CD4-positive, alpha-beta T cell treated with Interleukin-6 for 4 hours (primary cell): Measurements from ENCODE around the gene POLR3H.
A peak's percentile ranks its signal among the peaks of the same experiment; 100 is the strongest.
"Not testable (repeated sequence)": the region's sequence is repeated elsewhere in the genome, so short reads cannot be mapped to it uniquely, and the experiment has no call there.

Experiments
- DNase-seq: peaks from one replicate; pipeline ENCODE4 v3.0.0-alpha.2; 2020; ENCODE audit warnings: mixed read lengths

The POLR3H gene, protein sequence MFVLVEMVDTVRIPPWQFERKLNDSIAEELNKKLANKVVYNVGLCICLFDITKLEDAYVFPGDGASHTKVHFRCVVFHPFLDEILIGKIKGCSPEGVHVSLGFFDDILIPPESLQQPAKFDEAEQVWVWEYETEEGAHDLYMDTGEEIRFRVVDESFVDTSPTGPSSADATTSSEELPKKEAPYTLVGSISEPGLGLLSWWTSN

GRCh38 chr22:41543854-41544670 is at the start of gene POLR3H:
Gene POLR3H, minus strand, starts transcription at chr22:41544470. Its CDS starts 369 bp downstream, at chr22:41544101.
- peak; percentile 99 for DNase-seq

DNA sequence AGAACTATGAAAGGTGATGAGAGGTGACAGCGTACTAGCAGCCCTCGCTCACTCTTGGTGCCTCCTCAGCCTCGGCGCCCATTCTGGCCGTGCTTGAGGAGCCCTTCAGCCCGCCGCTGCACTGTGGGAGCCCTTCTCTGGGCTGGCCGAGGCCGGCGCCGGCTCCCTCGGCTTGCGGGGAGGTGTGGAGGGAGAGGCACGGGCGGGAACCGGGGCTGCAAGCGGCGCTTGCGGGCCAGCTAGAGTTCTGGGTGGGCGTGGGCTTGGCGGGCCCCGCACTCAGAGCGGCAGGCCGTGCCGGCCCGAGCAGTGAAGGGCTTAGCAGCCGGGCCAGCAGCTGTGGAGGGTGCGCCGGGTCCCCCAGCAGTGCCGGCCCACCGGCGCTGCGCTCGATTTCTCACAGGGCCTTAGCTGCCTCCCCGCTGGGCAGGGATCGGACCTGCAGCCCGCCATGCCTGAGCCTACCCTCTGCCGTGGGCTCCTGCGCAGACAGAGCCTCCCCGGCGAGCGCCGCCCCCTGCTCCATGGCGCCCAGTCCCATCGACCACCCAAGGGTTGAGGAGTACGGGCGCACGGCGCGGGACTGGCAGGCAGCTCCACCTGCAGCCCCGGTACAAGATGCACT is 49.2 kb upstream of the POLR3H start:
- not testable (repeated sequence) for DNase-seq

DNA sequence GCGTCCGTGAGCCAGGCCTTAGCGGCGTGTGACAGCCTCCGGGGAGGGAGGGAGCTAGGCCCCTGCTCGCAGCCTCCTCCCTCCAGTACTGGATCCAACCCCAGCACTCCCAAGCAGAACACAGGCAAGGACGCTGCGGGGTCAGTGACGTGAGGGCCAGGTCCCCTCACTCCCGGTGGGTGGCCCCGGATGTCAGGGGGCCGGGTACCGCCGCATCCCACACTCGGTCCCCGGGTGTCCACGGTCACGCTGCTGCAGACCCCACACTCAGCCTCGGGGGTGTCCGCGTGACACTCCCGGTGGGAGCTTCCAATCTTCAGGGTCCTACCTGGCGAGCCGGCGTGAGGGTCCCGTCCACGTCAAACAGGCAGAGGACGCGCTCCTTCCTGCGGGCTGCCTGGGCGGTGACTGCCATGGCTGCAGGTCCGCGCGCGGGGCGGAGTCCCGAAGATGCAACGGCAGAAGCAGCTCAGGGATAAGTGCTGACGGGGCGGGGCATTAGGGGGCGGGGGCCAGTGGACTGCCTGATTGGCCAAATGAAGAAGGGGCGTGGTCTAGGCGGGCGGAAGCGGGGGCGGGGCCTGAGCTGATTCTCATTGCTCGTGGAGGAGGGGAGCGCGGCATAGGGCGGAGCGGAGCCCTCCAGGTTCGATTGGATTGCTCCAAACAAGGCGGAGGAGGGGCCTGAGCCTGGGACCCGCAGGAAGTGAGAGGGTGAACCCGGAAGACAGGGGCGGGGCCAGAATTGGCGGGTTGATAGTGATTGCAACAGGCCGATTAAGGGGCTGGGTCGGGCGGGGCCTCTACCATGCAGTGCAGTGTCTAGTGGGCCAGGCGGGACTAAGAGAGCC is 45.3 kb upstream of the POLR3H start, which contains the start of gene PMM1:
Gene PMM1 (minus strand): TSS at position 450 of the 851 bp plus-strand sequence. CDS start 35 bp downstream, at position 415.
- peak; percentile 100 for DNase-seq

DNA sequence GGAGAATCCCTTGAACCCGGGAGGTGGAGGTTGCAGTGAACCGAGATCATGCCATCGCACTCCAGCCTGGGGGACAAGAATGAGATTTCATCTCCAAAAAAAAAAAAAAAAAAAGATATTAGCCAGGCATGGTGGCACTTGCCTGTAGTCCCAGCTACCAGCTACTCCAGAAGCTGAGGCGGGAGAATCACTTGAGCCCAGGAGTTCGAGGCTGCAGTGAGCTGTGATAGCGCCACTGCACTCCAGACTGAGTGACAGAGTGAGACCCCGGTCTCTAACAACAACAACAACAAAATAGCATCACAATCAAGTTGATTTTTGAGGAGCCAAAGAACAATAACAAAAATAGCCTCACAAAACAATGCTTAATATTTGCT is 43.1 kb upstream of the POLR3H start:
- DNase-seq: no peak

GRCh38 chr22:41585898-41586297 is 41.6 kb upstream of the POLR3H start:
- no peak for DNase-seq

GRCh38 chr22:41584881-41585280 is 40.6 kb upstream of the POLR3H start:
- no peak for DNase-seq

DNA sequence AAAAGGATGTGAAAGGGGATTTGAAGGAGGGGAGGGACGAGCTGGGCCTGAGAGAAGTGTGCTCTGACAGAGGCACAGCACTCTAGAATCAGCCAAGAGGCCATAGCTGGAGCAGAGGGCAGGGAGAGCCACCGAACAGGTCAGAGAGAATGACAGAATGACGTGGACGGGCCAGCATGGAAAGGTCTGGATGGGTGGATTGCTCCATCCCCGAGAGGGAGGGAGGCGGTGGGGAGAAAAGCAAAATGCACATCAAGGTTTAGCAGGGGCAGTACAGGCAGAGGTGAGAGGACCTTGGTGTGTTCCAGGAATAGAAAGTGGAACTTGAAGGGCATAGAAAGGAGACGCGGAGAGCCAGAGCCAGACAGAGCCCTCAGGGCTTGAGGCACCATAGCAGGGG is 38.4 kb upstream of the POLR3H start:
- no peak for DNase-seq

DNA sequence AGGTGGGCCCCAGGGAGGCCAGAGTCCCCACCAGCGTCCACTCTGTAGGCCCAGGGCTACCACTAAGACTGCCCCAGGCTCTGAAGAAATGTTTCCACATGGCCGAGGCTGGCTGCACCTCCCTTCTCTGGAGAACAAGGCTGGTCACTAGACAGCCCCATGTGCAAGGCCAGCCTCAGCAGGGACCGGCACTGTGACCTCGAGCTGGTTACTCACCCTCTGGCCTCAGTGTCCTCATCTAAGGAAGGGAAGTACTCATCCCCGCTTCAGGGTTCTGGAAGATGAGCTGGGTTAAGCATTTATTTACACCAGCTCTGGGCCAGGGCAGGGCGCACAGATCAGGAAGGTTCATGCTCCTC is 35.7 kb upstream of the POLR3H start:
- no peak for DNase-seq

DNA sequence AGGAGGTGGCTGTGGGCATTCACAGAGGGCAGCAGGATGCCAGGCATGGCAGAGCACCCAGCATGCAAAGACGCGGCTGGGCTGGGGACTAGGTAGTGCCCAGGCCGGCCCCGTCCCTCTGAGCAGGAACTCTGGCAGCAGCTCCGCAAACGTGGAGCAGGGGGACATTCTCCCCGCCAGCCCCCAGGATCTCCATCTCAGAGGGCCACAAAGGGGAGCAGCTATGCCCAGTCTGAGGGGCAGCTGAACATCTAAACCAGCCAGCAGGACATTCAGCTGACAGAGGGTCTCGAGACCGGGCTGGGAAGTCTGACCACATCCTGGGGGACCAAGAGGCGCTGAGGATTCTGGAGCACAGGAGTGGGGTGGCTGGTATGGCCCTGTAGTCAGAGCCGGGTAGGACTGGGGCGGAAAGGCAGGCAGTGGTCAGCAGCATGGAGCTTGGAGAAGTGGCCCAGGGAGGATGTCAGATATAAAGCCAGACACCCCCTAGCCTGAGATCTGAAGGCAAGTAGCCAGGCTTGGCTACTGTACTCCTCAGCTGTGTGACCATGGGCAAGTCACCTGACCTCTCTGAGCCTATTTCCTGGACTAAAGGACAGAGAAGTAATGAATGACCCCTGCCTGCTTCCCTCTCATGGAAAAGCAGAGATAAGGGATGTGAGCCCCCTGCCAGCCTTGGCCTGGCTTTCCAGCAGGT is 35.2 kb upstream of the POLR3H start:
- no peak for DNase-seq

GRCh38 chr22:41578818-41579217 is 34.5 kb upstream of the POLR3H start:
- no peak for DNase-seq

DNA sequence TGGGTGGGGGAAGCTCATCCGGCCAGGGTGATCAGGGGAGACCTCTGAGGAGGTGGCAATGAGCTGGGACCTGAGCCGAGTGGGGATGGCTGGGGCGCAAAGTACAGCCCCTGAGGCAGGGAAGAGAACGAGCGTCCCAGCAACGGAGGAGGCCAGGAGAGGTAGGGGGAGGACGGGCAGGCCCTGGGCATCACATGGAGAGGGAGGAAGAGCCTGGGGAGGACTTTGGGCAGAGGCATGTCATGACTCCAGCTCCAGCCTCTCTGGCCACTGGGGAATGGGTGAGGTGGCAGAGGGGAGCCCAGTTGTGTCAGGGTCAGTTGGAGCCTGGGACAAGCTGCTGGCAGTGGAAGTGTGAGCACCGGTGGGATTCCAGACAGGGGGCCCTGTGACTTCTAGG is 33.8 kb upstream of the POLR3H start:
- DNase-seq: no peak

DNA sequence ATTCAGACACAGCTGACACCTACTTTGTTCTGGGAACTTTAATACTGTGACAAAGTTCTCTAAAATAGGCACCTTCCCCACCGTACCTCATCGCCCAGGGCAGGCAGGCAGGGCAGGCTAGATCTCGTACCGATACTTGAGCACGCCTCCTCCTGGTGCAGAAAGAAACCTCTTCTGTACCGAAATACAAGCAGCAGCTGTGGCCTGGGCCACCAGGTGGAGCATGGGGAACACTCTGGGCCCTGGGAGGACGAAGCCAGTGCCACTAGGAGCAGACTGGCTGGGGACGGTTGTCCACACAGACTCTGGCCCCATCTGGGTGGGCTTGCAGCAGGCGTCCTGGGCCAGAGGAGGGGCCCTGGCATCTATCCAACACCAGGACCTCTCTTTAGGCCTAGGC is 32.6 kb upstream of the POLR3H start:
- peak; percentile 44 for DNase-seq

GRCh38 chr22:41575533-41575932 is 31.3 kb upstream of the POLR3H start:
- DNase-seq: no peak

DNA sequence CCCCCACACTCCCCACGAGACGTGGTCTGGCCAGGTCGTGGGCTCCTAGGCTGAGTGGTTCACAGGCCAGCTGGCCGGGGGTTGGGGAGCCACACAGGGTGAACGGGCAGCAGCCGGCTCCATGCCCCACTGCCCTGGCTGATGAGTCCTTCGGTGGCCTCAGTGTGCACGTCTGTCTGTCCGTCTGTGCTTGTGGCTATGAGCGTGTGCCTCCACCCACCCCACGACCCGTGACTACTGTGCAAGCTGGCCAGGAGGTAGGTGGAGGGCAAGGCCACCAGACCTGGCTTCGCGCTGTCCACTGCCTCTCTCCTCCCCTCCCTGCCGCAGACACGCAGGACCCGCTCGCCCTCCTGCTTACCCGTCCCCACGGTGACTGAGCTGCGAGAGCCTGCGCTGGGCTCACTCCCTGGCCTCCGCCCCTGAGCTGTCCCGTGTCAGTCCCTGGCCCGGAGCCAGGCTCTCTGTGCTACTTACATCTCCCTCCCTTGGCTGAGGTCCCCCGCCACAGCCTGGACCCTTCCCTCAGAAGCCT is 30.6 kb upstream of the POLR3H start:
- no peak for DNase-seq

- DNase-seq: no peak
Measured at GRCh38 chr22:41573677-41574076, 29.4 kb upstream of the POLR3H start.

- not testable (repeated sequence) for DNase-seq
Measured at GRCh38 chr22:41572305-41572704, 28.0 kb upstream of the POLR3H start.

DNA sequence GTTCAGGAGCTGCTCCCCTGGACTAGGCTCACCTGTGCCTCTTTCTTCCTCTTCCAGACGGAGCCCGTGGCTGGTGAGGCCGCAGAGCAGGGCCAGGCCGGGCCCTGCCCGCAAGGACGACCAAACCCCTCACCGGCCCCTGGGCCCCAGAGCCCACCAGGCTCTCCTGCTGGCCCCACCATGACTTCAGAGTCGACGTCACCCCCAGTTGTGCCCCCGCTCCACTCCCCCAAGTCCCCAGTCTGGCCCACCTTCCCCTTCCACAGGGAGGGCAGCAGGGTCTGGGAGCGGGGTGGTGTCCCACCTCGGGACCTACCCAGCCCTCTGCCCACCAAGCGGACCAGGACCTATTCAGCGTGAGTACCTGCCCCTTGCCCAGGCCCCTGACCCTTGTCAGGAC is 27.5 kb upstream of the POLR3H start:
- no peak for DNase-seq

DNA sequence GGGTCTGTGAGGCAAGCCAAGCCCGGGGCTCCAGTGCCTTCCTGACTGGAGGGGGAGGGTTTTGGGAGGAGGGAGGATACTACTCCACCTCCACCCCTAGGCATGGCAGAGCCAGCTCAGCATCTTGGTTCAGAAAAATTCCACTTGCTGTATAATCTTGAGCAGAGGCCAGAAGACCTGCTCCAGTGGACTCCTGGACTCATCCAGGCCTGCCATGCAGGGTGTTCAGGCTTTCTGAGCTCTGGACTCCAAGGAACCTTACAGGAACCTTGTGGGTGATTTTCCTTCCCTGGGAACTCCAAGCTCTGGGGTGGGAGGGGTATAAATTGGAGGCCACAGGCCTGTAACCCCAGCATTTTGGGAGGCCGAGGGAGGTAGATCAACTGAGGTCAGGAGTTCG is 26.0 kb upstream of the POLR3H start:
- no peak for DNase-seq

- no peak for DNase-seq
Measured at GRCh38 chr22:41568811-41569210, 24.5 kb upstream of the POLR3H start.

GRCh38 chr22:41567512-41567768 is 23.2 kb upstream of the POLR3H start:
- no peak for DNase-seq

- peak; percentile 15 for DNase-seq
Measured at GRCh38 chr22:41565403-41566054, 21.3 kb upstream of the POLR3H start.

GRCh38 chr22:41564563-41564962 is 20.3 kb upstream of the POLR3H start:
- no peak for DNase-seq
